ENCODE measurements around the gene FAM241A.

- TF ChIP-seq POLR2A (IDR thresholded peaks at IDR 0.05; ENCODE audit: low read length) (no peak), GATA1 (IDR thresholded peaks at IDR 0.05; ENCODE audit: low read depth, low read length) (no peak)
Measured at GRCh38 chr4:112185334-112185733, 40.1 kb downstream of the FAM241A start.
